H1 (cell line): ENCODE results near the gene BAAT. TPM values are rescaled to one million over a fixed set of nuclear protein-coding genes. Genes with fewer than 3 reads are reported as not detected.

ENCODE experiments used
- CTCF ChIA-PET: fragments of 300-600 bp; sonication (Branson Sonifier 250); formaldehyde crosslinking; loops from one replicate; lab custom pipeline; 2021; ENCODE audit not compliant: partially characterized antibody; lab: Charles Lee
- POLR2A ChIA-PET: fragments of 300-600 bp; sonication (Branson Sonifier 250); formaldehyde crosslinking; loops from one replicate; lab custom pipeline; 2021; ENCODE audit warnings: inconsistent platforms; ENCODE audit not compliant: partially characterized antibody; lab: Charles Lee
- DNase-seq, 2 experiments: peaks; one replicate each; pipeline versions ENCODE4 v3.0.0 to v3.0.0-alpha.2; 2010 to 2022; ENCODE audit warnings: low spot score in 2 of 2, low read depth in 1 of 2, mixed read lengths in 1 of 2
- FAIRE-seq: peaks from 2 replicates; lab custom pipeline; 2011; peaks lifted over from hg19 to GRCh38; lab: Jason Lieb, UNC
- H2AFZ ChIP-seq: 2 replicates; pipeline ENCODE4 v1.8.1; 2012; ENCODE audit warnings: low read length, inconsistent platforms
- H2AK5ac ChIP-seq: 2 replicates; pipeline ENCODE4 v1.6.1; 2013; ENCODE audit warnings: low read depth, low read length
- H2BK120ac ChIP-seq: replicated peaks from 2 replicates; pipeline ENCODE3; 2013; ENCODE audit warnings: low read depth, low read length, inconsistent platforms
- H2BK12ac ChIP-seq: 2 replicates; pipeline ENCODE4 v1.6.1; 2013; ENCODE audit warnings: low read depth, low read length
- H2BK15ac ChIP-seq: 2 replicates; pipeline ENCODE4 v1.6.1; 2013; ENCODE audit warnings: low read length
- H2BK20ac ChIP-seq: 2 replicates; pipeline ENCODE4 v1.6.1; 2013; ENCODE audit warnings: low read length
- H2BK5ac ChIP-seq: 2 replicates; pipeline ENCODE4 v1.6.1; 2013; ENCODE audit warnings: low read depth, low read length
- H3K14ac ChIP-seq: 2 replicates; pipeline ENCODE4 v1.6.1; 2013; ENCODE audit warnings: inconsistent platforms; ENCODE audit not compliant: insufficient read length
- H3K18ac ChIP-seq: 2 replicates; pipeline ENCODE4 v1.6.1; 2013; ENCODE audit warnings: low read length; ENCODE audit errors: extremely low read depth
- H3K23ac ChIP-seq: 2 replicates; pipeline ENCODE4 v1.6.1; 2013; ENCODE audit warnings: inconsistent platforms; ENCODE audit not compliant: insufficient read length
- H3K23me2 ChIP-seq: 2 replicates; pipeline ENCODE4 v1.6.1; 2013; ENCODE audit warnings: low read depth, low read length
- H3K27ac ChIP-seq: 2 replicates; pipeline ENCODE4 v1.6.1; 2011; ENCODE audit warnings: low read depth, low read length, inconsistent platforms
- H3K27me3 ChIP-seq, 4 experiments: replicated peaks in 1 of 4; 1 replicate in 1 of 4; 2 replicates in 3 of 4; pipeline versions ENCODE4 v1.6.1 to v1.8.1; 2011 to 2013; ENCODE audit warnings: low read length in 3 of 4, mild to moderate bottlenecking in 3 of 4, inconsistent platforms in 2 of 4, mixed read lengths in 2 of 4, moderate library complexity in 1 of 4; ENCODE audit not compliant: control insufficient read depth in 3 of 4, insufficient read depth in 3 of 4; ENCODE audit errors: extremely low read depth in 1 of 4
- H3K36me3 ChIP-seq, 4 experiments: 2 replicates each; pipeline versions ENCODE4 v1.6.1 to v1.8.1; 2011 to 2013; ENCODE audit warnings: mild to moderate bottlenecking in 4 of 4, low read length in 3 of 4, moderate library complexity in 2 of 4, control low read depth in 1 of 4, inconsistent platforms in 1 of 4; ENCODE audit not compliant: insufficient read depth in 4 of 4, control insufficient read depth in 2 of 4
- H3K4ac ChIP-seq: replicated peaks from 2 replicates; pipeline ENCODE3; 2013; ENCODE audit warnings: low read length, low read depth, mixed read lengths, inconsistent platforms; ENCODE audit not compliant: insufficient read length
- H3K4me1 ChIP-seq, 4 experiments: replicated peaks in 1 of 4; 1 replicate in 1 of 4; 2 replicates in 3 of 4; pipeline versions ENCODE4 v1.6.1 to v1.8.1; 2011 to 2013; ENCODE audit warnings: low read length in 3 of 4, inconsistent platforms in 2 of 4, mixed read lengths in 1 of 4; ENCODE audit not compliant: insufficient read depth in 4 of 4, control insufficient read depth in 3 of 4
- H3K4me2 ChIP-seq, 2 experiments: 2 replicates each; pipeline versions ENCODE4 v1.6.1 to v1.8.1; 2011 to 2013; ENCODE audit warnings: low read depth in 2 of 2, low read length in 2 of 2, control low read depth in 1 of 2, inconsistent platforms in 1 of 2, mild to moderate bottlenecking in 1 of 2; ENCODE audit not compliant: insufficient read depth in 1 of 2
- H3K4me3 ChIP-seq, 4 experiments: fragments of 200-600, 300-600 bp in 1 of 4; sonication (generic), shearing (Covaris generic), sonication (Bioruptor Twin) in 1 of 4; 2 replicates each; pipeline versions ENCODE4 v1.5.1 to v1.8.1; 2011 to 2016; ENCODE audit warnings: low read length in 4 of 4, low read depth in 3 of 4, control low read depth in 2 of 4, inconsistent platforms in 2 of 4, mild to moderate bottlenecking in 2 of 4, mixed read lengths in 1 of 4, moderate library complexity in 1 of 4; ENCODE audit not compliant: insufficient read depth in 2 of 4; ENCODE audit errors: extremely low read depth in 1 of 4
- H3K56ac ChIP-seq: replicated peaks from 2 replicates; pipeline ENCODE3; 2013; ENCODE audit warnings: low read depth, mild to moderate bottlenecking, mixed read lengths, low read length, inconsistent platforms; ENCODE audit not compliant: insufficient read length
- H3K79me1 ChIP-seq: 2 replicates; pipeline ENCODE4 v1.6.1; 2013; ENCODE audit warnings: low read depth, low read length, control low read depth
- H3K79me2 ChIP-seq, 2 experiments: 2 replicates each; pipeline versions ENCODE4 v1.6.1 to v1.8.1; 2012 to 2013; ENCODE audit warnings: low read length in 2 of 2, mild to moderate bottlenecking in 2 of 2, inconsistent platforms in 1 of 2; ENCODE audit not compliant: insufficient read depth in 2 of 2, control insufficient read depth in 1 of 2
- H3K9ac ChIP-seq, 4 experiments: replicated peaks in 1 of 4; 1 replicate in 1 of 4; 2 replicates in 3 of 4; pipeline versions ENCODE4 v1.6.1 to v1.8.1; 2011 to 2013; ENCODE audit warnings: low read depth in 3 of 4, low read length in 3 of 4, control low read depth in 2 of 4, mild to moderate bottlenecking in 2 of 4, moderate library complexity in 2 of 4, inconsistent platforms in 1 of 4; ENCODE audit errors: extremely low read depth in 1 of 4
- H3K9me3 ChIP-seq, 2 experiments: 2 replicates each; pipeline versions ENCODE4 v1.6.1 to v1.8.1; 2012 to 2013; ENCODE audit warnings: mild to moderate bottlenecking in 2 of 2, moderate library complexity in 2 of 2, control low read depth in 1 of 2, inconsistent platforms in 1 of 2, low read depth in 1 of 2, low read length in 1 of 2, mixed read lengths in 1 of 2; ENCODE audit not compliant: insufficient read depth in 2 of 2
- H4K20me1 ChIP-seq, 2 experiments: replicated peaks in 1 of 2; 2 replicates each; pipeline versions ENCODE3 to v1.8.1; 2011 to 2013; ENCODE audit warnings: inconsistent platforms in 2 of 2, low read length in 2 of 2, mild to moderate bottlenecking in 1 of 2; ENCODE audit not compliant: insufficient read depth in 2 of 2, control insufficient read depth in 1 of 2
- H4K5ac ChIP-seq: 2 replicates; pipeline ENCODE4 v1.6.1; 2013; ENCODE audit warnings: low read length, low read depth, mixed read lengths, inconsistent platforms; ENCODE audit not compliant: insufficient read length
- H4K8ac ChIP-seq: 2 replicates; pipeline ENCODE4 v1.8.0; 2013; ENCODE audit warnings: mild to moderate bottlenecking, moderate library complexity, low read length, inconsistent platforms; ENCODE audit not compliant: insufficient read depth; ENCODE audit errors: extremely low read depth
- H4K91ac ChIP-seq: replicated peaks from 2 replicates; pipeline ENCODE3; 2013; ENCODE audit warnings: low read length, mixed read lengths, inconsistent platforms; ENCODE audit not compliant: insufficient read length
- GTF2F1 ChIP-seq: IDR thresholded peaks from 2 replicates; pipeline ENCODE4 v1.6.1; 2012; ENCODE audit warnings: low read depth, low read length, improper control_type of control experiment, borderline replicate concordance
- polyA plus RNA-seq, 7 experiments: library from polyadenylated mRNA; depleted of rRNA in 3 of 7; stranded (reverse) in 5 of 7; unstranded in 2 of 7; fragments of >200 nt in 5 of 7; fragments of 200-250 nt in 2 of 7; gene quantifications; 1 replicate in 5 of 7; 2 replicates in 1 of 7; 4 replicates in 1 of 7; pipeline versions ENCODE4 v1.2.1 to v1.2.3, GENCODE V29; 2011 to 2013; ENCODE audit warnings: missing spikeins in 2 of 7, mixed read lengths in 2 of 7
- total RNA-seq: library from RNA; stranded (reverse); fragmentation: NEBNext Ultra II Directional; extraction: Animal tissue kit (Norgen Biotek cat#: 25700); gene quantifications from 2 replicates; pipeline ENCODE4 v1.2.1, GENCODE V29; 2021

The BAAT gene
- total and polyA plus RNA-seq, 2 of the 8 experiments (the other 6 are each of a cell fraction or from before 2014, with no cell fraction given), result 0.09 to 0.17 TPM

GRCh38 chr9:101432171-101432570 lies 47.4 kb upstream of the BAAT start:
- POLR2A ChIA-PET, result interaction anchor here (0.6 to 1.2 kb wide), 2 partner anchors 40 to 54 kb away, joined by 3 read pairs; a partner anchor contains a TSS
- TF ChIP-seq GTF2F1, result no peak

More at GRCh38 chr9:101432171-101432570, 47.4 kb upstream of the BAAT start:
- Histone ChIP-seq H3K4me1 (no peaks in the 10 kb centered on the region), H3K56ac (no peak overlapping the region), H3K36me3 (no peaks in the 10 kb centered on the region), H3K9me3 (no peaks in the 10 kb centered on the region), H4K91ac (no peak overlapping the region), H3K27me3 (no peaks in the 10 kb centered on the region), H3K14ac (no peak overlapping the region), H4K5ac (no peak overlapping the region), H4K20me1 (no peaks in the 10 kb centered on the region), H3K18ac (no peak overlapping the region), H3K4me2 (no peak overlapping the region), H2BK12ac (no peak overlapping the region), H2BK120ac (no peak overlapping the region), H3K4ac (no peak overlapping the region), H3K27ac (no peak overlapping the region), H2AFZ (no peak overlapping the region), H2BK15ac (no peak overlapping the region), H4K8ac (no peak overlapping the region), H3K79me2 (no peaks in the 10 kb centered on the region), H3K23me2 (no peaks in the 10 kb centered on the region), H3K4me3 (no peak overlapping the region), H3K79me1 (no peaks in the 10 kb centered on the region), H3K9ac (no peak overlapping the region), H2BK5ac (no peak overlapping the region), H2AK5ac (no peak overlapping the region), H3K23ac (no peak overlapping the region), H2BK20ac (no peak overlapping the region)
- FAIRE-seq (no peak), DNase-seq (no peak)
- CTCF ChIA-PET, result interaction anchor here (0.8 to 1.9 kb wide), 7 partner anchors 9 to 27 kb away, joined by 3 to 12 read pairs (median 4); no protein-coding TSS in a partner anchor
